KMS-11 (cell line): ENCODE measurements around the gene EIF4A2.

Experiments
- H2AFZ ChIP-seq: fragments of 200-600 bp; sonication (generic); 2 replicates; pipeline ENCODE4 v1.6.1; 2016; ENCODE audit warnings: antibody characterized with exemption, mixed run types, low read depth
- H3K27ac ChIP-seq: fragments of 200-600 bp; sonication (generic); 2 replicates; pipeline ENCODE4 v1.6.1; 2016; ENCODE audit warnings: mild to moderate bottlenecking, mixed run types
- H3K27me3 ChIP-seq: fragments of 200-600 bp; sonication (generic); 2 replicates; pipeline ENCODE4 v1.6.1; 2017; ENCODE audit warnings: mild to moderate bottlenecking, low read depth, mixed run types, moderate library complexity; ENCODE audit not compliant: insufficient read depth
- H3K36me3 ChIP-seq: fragments of 200-600 bp; sonication (generic); 2 replicates; pipeline ENCODE4 v1.6.1; 2017; ENCODE audit warnings: mild to moderate bottlenecking, mixed run types; ENCODE audit not compliant: insufficient read depth
- H3K4me1 ChIP-seq: fragments of 200-600 bp; sonication (generic); 2 replicates; pipeline ENCODE4 v1.6.1; 2016; ENCODE audit warnings: mild to moderate bottlenecking, low read depth, mixed run types; ENCODE audit not compliant: poor library complexity, severe bottlenecking
- H3K4me2 ChIP-seq: fragments of 200-600 bp; sonication (generic); 2 replicates; pipeline ENCODE4 v1.7.0; 2016; ENCODE audit warnings: mild to moderate bottlenecking, mixed run types
- H3K4me3 ChIP-seq: fragments of 200-600 bp; sonication (generic); IDR thresholded peaks from 2 replicates; pipeline ENCODE4 v1.6.1; 2017; ENCODE audit warnings: low read depth, low read length, mixed read lengths; ENCODE audit not compliant: insufficient read depth
- H3K79me2 ChIP-seq: fragments of 200-600 bp; sonication (generic); 2 replicates; pipeline ENCODE4 v1.6.1; 2016; ENCODE audit warnings: low read depth, mixed run types; ENCODE audit not compliant: insufficient read depth
- H3K9ac ChIP-seq: fragments of 200-600 bp; sonication (generic); 2 replicates; pipeline ENCODE4 v1.6.1; 2016; ENCODE audit warnings: mild to moderate bottlenecking, mixed run types
- H4K20me1 ChIP-seq: fragments of 200-600 bp; sonication (generic); 2 replicates; pipeline ENCODE4 v1.6.1; 2016; ENCODE audit warnings: mild to moderate bottlenecking, mixed run types; ENCODE audit not compliant: insufficient read depth
- TF ChIP-seq, protein P1 (sequence below): fragments of 200-600 bp; sonication (generic); conservative IDR thresholded peaks from 2 replicates; pipeline ENCODE4 v1.6.1; 2017; ENCODE audit warnings: low read depth, mild to moderate bottlenecking, antibody characterized with exemption, low read length, moderate library complexity, mixed read lengths

The EIF4A2 gene

DNA sequence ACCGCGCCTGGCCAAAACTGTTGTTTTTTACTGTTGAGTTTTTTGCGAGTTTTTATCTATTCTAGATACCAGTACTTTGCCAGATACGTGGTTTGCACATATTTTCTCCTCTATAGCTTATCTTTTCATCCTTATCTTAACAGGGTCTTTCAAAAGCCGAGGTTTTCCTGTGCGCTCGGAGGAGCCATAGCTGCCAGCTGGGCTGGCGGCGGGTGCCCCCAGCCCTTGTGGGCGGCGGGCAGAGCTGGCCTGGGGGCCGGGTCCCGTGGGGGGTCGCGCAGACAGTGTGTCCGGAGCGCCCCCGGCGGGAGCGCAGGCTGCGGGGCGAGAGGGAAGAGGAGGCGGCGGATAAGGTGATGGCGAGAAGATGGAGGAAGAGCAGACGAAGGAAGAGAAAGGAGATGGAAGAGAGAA lies 11.1 kb upstream of the EIF4A2 start:
- Histone ChIP-seq H3K9ac (no peak overlapping the region), H3K4me2 (no peak overlapping the region), H4K20me1 (no peaks in the 10 kb centered on the region), H3K4me1 (no peaks in the 10 kb centered on the region), H3K4me3 (no peak overlapping the region), H3K79me2 (no peaks in the 10 kb centered on the region), H3K27ac (no peak overlapping the region), H3K36me3 (no peaks in the 10 kb centered on the region), H3K27me3 (no peaks in the 10 kb centered on the region), H2AFZ (no peak overlapping the region)
- TF ChIP-seq, protein P1, sequence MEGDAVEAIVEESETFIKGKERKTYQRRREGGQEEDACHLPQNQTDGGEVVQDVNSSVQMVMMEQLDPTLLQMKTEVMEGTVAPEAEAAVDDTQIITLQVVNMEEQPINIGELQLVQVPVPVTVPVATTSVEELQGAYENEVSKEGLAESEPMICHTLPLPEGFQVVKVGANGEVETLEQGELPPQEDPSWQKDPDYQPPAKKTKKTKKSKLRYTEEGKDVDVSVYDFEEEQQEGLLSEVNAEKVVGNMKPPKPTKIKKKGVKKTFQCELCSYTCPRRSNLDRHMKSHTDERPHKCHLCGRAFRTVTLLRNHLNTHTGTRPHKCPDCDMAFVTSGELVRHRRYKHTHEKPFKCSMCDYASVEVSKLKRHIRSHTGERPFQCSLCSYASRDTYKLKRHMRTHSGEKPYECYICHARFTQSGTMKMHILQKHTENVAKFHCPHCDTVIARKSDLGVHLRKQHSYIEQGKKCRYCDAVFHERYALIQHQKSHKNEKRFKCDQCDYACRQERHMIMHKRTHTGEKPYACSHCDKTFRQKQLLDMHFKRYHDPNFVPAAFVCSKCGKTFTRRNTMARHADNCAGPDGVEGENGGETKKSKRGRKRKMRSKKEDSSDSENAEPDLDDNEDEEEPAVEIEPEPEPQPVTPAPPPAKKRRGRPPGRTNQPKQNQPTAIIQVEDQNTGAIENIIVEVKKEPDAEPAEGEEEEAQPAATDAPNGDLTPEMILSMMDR: no peak

DNA sequence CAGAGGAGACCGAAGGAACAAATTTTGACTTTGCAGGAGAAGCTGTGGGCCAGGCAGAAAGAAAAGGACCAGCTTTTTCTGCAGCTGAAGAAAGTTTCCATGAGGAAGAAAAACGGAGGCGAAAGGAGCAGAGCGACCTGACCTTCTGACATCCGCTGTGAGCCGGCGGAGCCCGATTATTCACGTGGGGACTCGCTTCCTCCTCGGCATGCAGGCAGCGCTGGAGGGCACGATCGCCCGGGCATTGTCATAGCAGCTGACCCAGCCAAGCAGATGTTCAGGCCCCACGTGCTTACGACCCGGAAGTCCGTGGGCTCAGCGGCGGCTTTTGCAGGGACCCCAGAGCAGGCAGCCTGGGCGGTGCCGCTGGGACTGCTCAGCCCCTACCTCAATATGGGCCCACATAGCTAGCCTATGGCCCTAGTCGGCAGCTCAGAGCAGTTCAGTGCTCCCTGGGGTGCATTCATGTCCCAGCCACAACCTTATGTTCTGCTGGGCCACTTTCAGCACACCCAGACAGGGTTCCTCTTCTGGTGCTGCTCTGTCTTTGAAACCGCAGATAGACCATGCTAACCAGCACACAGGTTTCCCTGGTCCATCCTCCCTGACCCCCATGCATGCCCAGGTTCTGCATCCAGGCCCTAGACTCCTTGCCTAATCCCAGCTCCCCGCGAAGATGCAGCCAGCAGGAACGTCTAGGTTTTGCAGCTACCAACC lies 10.5 kb upstream of the EIF4A2 start:
- TF ChIP-seq, protein P1: no peak

DNA sequence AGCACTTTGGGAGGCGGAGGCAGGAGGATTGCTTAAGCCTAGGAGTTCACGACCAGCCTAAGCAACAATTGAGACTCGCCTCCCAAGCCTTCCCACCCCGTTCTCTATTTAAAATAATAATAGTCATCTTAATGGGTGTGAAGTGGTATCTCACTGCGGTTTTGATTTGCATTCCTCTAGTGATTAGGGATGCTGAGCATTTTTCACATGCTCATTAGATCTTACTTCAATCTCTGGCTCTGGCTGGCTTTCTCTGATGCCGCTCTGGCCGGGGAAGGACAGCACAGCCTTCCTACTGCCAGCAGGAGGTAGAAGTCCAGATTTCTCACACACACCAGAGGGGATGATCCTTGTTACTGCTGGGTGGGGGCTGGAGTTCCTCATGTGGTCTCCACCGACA lies 7.4 kb upstream of the EIF4A2 start:
- Histone ChIP-seq H4K20me1 (no peaks in the 10 kb centered on the region), H3K36me3 (no peaks in the 10 kb centered on the region), H3K4me2 (no peak overlapping the region), H3K27ac (no peak overlapping the region), H3K27me3 (no peaks in the 10 kb centered on the region), H3K9ac (no peak overlapping the region), H3K4me1 (no peaks in the 10 kb centered on the region), H3K4me3 (no peak overlapping the region), H3K79me2 (no peaks in the 10 kb centered on the region), H2AFZ (no peak overlapping the region)
- TF ChIP-seq, protein P1: no peak

More for the DNA sequence above, 10.5 kb upstream of the EIF4A2 start:
- no peaks in the 10 kb centered on the region for H3K27me3 ChIP-seq
- H3K79me2 ChIP-seq: no peaks in the 10 kb centered on the region
- H2AFZ ChIP-seq: no peak overlapping the region
- H3K27ac ChIP-seq: no peak overlapping the region
- no peak overlapping the region for H3K4me2 ChIP-seq
- H3K4me3 ChIP-seq: no peak overlapping the region
- H4K20me1 ChIP-seq: no peaks in the 10 kb centered on the region
- no peak overlapping the region for H3K9ac ChIP-seq
- H3K36me3 ChIP-seq: no peaks in the 10 kb centered on the region
- H3K4me1 ChIP-seq: no peaks in the 10 kb centered on the region

DNA sequence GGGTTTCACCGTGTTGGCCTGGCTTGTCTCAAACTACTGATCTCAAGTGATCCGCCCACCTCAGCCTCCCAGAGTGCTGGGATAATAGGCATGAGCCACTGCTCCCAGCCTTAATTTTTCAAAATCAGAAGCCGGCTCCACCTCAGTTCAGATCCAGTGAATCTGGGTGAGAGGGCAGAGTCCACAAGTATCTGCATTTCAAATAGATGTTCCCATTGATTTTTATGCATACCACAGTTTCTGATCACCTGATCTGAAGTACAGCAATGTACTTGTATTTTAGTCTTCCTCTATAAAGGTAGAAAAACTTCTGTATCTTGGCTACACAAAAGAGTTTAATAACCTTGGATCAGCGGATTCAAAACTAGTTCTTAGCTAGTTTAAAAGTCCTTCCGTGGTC lies 4.2 kb upstream of the EIF4A2 start:
- TF ChIP-seq, protein P1: no peak

More for the DNA sequence above, 4.2 kb upstream of the EIF4A2 start:
- Histone ChIP-seq H3K27ac (no peak overlapping the region), H3K4me3 (no peak overlapping the region), H4K20me1 (peaks cover 2% of the 10 kb centered on the region), H3K9ac (no peak overlapping the region), H3K4me2 (no peak overlapping the region), H3K4me1 (peaks cover 10% of the 10 kb centered on the region), H3K36me3 (peaks cover 1% of the 10 kb centered on the region; the same call in 1 of the 2 replicates), H3K27me3 (no peaks in the 10 kb centered on the region), H2AFZ (no peak overlapping the region), H3K79me2 (peaks cover 9% of the 10 kb centered on the region)
